ENCODE data around the gene KRTAP10-4. TPM values are rescaled to one million over a fixed set of nuclear protein-coding genes. Genes with fewer than 3 reads are reported as not detected.

The KRTAP10-4 gene
- total and polyA plus RNA-seq, 4 donors: not detected

DNA sequence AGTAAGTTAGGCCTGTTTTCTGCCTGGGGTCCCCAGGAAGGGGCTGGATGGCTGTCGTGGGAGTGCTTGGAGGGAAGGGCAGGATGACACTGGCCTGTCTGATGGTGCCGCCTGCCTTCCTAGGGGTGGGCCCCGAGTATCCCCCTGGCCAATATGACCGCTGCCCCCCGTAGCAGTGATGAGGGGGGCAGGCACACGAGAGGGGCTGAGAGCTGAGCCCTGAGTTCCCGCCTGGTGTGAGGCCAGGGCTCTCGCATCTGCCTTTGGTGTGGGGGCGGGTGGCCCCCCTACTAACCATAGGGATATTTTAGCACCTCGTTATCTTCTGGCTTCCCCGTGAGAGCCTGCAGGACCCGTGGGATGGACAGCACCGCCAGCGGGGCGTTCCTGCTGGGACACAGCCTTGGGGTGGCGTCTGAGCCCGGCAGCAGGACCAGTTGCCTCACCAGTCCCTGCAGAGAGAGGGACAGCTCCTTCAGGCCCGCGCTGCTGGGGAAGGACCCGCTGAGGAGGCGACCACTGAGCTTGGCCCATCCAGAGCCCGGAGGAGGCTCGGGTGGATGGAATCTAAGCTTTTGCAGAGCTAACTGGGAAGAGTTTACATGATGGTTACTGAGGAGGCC lies 43.9 kb upstream of the KRTAP10-4 start:
- Histone ChIP-seq H3K9me3 (ENCODE audit: control insufficient read depth in 4 of 4, low read length in 3 of 4) (no peaks in the 10 kb centered on the region), H3K4me3 (ENCODE audit: low read depth in 1 of 3, low read length in 3 of 3) (no peak overlapping the region), H3K9ac (ENCODE audit: low read depth in 1 of 2, low read length in 2 of 2) (no peak overlapping the region), H3K27ac (ENCODE audit: low read depth in 1 of 2, low read length in 2 of 2) (no peak overlapping the region), H3K27me3 (ENCODE audit: control insufficient read depth in 4 of 4, insufficient read depth in 4 of 4, low read length in 3 of 4) (no peaks in the 10 kb centered on the region), H3K4me1 (ENCODE audit: control insufficient read depth in 4 of 4, insufficient read depth in 4 of 4, low read length in 3 of 4) (no peaks in the 10 kb centered on the region), H3K36me3 (ENCODE audit: control insufficient read depth in 4 of 4, insufficient read depth in 3 of 4, low read depth in 1 of 4, low read length in 3 of 4) (no peaks in the 10 kb centered on the region)
- WGBS: 76% methylated on average over 23 of the region's 23 CpGs
- no peak for TF ChIP-seq NR2F2 (IDR thresholded peaks at IDR 0.05)
- TF ChIP-seq, protein P1, sequence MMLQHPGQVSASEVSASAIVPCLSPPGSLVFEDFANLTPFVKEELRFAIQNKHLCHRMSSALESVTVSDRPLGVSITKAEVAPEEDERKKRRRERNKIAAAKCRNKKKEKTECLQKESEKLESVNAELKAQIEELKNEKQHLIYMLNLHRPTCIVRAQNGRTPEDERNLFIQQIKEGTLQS (IDR thresholded peaks at IDR 0.05): no peak
- no peak for TF ChIP-seq HNF4A (conservative IDR thresholded peaks at IDR 0.05)
- no peak for TF ChIP-seq RAD21 (IDR thresholded peaks at IDR 0.05)
- no peak for TF ChIP-seq REST (IDR thresholded peaks at IDR 0.05)
- no peak for TF ChIP-seq JUND (IDR thresholded peaks at IDR 0.05)
- no peak for TF ChIP-seq EGR1 (IDR thresholded peaks at IDR 0.05; ENCODE audit: low read depth in 2 of 2)
- no peak for TF ChIP-seq FOXA2 (IDR thresholded peaks at IDR 0.05)
- TF ChIP-seq TAF1 (conservative IDR thresholded peaks at IDR 0.05): no peak
- TF ChIP-seq YY1 (IDR thresholded peaks at IDR 0.05): no peak
- TF ChIP-seq, protein P2, sequence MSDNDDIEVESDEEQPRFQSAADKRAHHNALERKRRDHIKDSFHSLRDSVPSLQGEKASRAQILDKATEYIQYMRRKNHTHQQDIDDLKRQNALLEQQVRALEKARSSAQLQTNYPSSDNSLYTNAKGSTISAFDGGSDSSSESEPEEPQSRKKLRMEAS (IDR thresholded peaks at IDR 0.05): no peak
- no peak for TF ChIP-seq SP1 (IDR thresholded peaks at IDR 0.05)
- TF ChIP-seq, protein P3, sequence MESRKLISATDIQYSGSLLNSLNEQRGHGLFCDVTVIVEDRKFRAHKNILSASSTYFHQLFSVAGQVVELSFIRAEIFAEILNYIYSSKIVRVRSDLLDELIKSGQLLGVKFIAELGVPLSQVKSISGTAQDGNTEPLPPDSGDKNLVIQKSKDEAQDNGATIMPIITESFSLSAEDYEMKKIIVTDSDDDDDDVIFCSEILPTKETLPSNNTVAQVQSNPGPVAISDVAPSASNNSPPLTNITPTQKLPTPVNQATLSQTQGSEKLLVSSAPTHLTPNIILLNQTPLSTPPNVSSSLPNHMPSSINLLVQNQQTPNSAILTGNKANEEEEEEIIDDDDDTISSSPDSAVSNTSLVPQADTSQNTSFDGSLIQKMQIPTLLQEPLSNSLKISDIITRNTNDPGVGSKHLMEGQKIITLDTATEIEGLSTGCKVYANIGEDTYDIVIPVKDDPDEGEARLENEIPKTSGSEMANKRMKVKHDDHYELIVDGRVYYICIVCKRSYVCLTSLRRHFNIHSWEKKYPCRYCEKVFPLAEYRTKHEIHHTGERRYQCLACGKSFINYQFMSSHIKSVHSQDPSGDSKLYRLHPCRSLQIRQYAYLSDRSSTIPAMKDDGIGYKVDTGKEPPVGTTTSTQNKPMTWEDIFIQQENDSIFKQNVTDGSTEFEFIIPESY (IDR thresholded peaks at IDR 0.05): no peak
- no peak for TF ChIP-seq FOXA1 (IDR thresholded peaks at IDR 0.05)
- no peak for DNase-seq (ENCODE audit: low spot score)

- 82% methylated on average over 7 of the region's 7 CpGs for WGBS
- no peak for DNase-seq (ENCODE audit: low spot score)
- H3K9me3 ChIP-seq (ENCODE audit: control insufficient read depth in 4 of 4, low read length in 3 of 4): no peaks in the 10 kb centered on the region
These were observed 43.2 kb upstream of the KRTAP10-4 start for GRCh38 chr21:44530221-44530902.

More at GRCh38 chr21:44530221-44530902, 43.2 kb upstream of the KRTAP10-4 start:
- H3K4me3 ChIP-seq (ENCODE audit: low read depth in 1 of 3, low read length in 3 of 3): no peak overlapping the region
- H3K4me1 ChIP-seq (ENCODE audit: control insufficient read depth in 4 of 4, insufficient read depth in 4 of 4, low read length in 3 of 4): no peaks in the 10 kb centered on the region
- TF ChIP-seq, protein P2 (IDR thresholded peaks at IDR 0.05): no peak
- TF ChIP-seq HNF4G (IDR thresholded peaks at IDR 0.05) (no peak), REST (IDR thresholded peaks at IDR 0.05) (no peak), FOXA1 (IDR thresholded peaks at IDR 0.05) (no peak), FOXA2 (IDR thresholded peaks at IDR 0.05) (no peak), RAD21 (IDR thresholded peaks at IDR 0.05) (no peak), EGR1 (IDR thresholded peaks at IDR 0.05; ENCODE audit: low read depth in 2 of 2) (no peak)
- TF ChIP-seq, protein P1 (IDR thresholded peaks at IDR 0.05): no peak
- no peak overlapping the region for H3K9ac ChIP-seq (ENCODE audit: low read depth in 1 of 2, low read length in 2 of 2)
- H3K36me3 ChIP-seq (ENCODE audit: control insufficient read depth in 4 of 4, insufficient read depth in 3 of 4, low read depth in 1 of 4, low read length in 3 of 4): no peaks in the 10 kb centered on the region
- H3K27me3 ChIP-seq (ENCODE audit: control insufficient read depth in 4 of 4, insufficient read depth in 4 of 4, low read length in 3 of 4): no peaks in the 10 kb centered on the region
- no peak overlapping the region for H3K27ac ChIP-seq (ENCODE audit: low read depth in 1 of 2, low read length in 2 of 2)
